H1 (cell line): ENCODE data around the gene HSD17B2.

Experiments
- EP300 ChIP-seq, 2 experiments: IDR thresholded peaks; 1 replicate in 1 of 2; 2 replicates in 1 of 2; pipeline ENCODE4 v1.6.1; 2011 to 2012; ENCODE audit warnings: low read depth in 2 of 2, low read length in 2 of 2, mild to moderate bottlenecking in 2 of 2, borderline replicate concordance in 1 of 2, inconsistent platforms in 1 of 2, moderate library complexity in 1 of 2
- EZH2 ChIP-seq: fragments of 200-600 bp; sonication (generic); IDR thresholded peaks from 2 replicates; pipeline ENCODE4 v1.7.1; 2012; ENCODE audit warnings: low read depth, mild to moderate bottlenecking, moderate library complexity, low read length, inconsistent platforms; ENCODE audit not compliant: severe bottlenecking
- GTF2F1 ChIP-seq: IDR thresholded peaks from 2 replicates; pipeline ENCODE4 v1.6.1; 2012; ENCODE audit warnings: low read depth, low read length, improper control_type of control experiment, borderline replicate concordance
- POLR2A ChIP-seq, 2 experiments: IDR thresholded peaks; 1 replicate in 1 of 2; 2 replicates in 1 of 2; pipeline ENCODE4 v1.6.1; 2011; ENCODE audit warnings: low read depth in 2 of 2, low read length in 2 of 2, mild to moderate bottlenecking in 2 of 2; ENCODE audit errors: control extremely low read depth in 1 of 2
- POLR2AphosphoS5 ChIP-seq: IDR thresholded peaks from 2 replicates; pipeline ENCODE4 v1.6.1; 2011; ENCODE audit warnings: low read depth, low read length
- TAF1 ChIP-seq: IDR thresholded peaks from 2 replicates; pipeline ENCODE4 v1.6.1; 2011; ENCODE audit warnings: mild to moderate bottlenecking, low read depth, low read length
- TCF12 ChIP-seq: IDR thresholded peaks from 2 replicates; pipeline ENCODE4 v1.6.1; 2011; ENCODE audit warnings: low read depth, mild to moderate bottlenecking, low read length
- TF ChIP-seq, protein P1 (sequence below), 3 experiments: IDR thresholded peaks; 1 replicate in 2 of 3; 2 replicates in 1 of 3; pipeline versions ENCODE4 v1.5.1 to v1.6.1; 2011; ENCODE audit warnings: low read length in 3 of 3, mild to moderate bottlenecking in 3 of 3, inconsistent platforms in 2 of 3, low read depth in 1 of 3, moderate library complexity in 1 of 3; ENCODE audit not compliant: insufficient read depth in 1 of 3; ENCODE audit errors: control extremely low read depth in 1 of 3
- TF ChIP-seq, protein P2 (sequence below): IDR thresholded peaks from 2 replicates; pipeline ENCODE4 v1.6.1; 2011; ENCODE audit warnings: low read depth, mild to moderate bottlenecking, low read length; ENCODE audit not compliant: insufficient read depth
- TF ChIP-seq, protein P3 (sequence below): IDR thresholded peaks from 2 replicates; pipeline ENCODE4 v1.6.1; 2012; ENCODE audit warnings: inconsistent platforms

DNA sequence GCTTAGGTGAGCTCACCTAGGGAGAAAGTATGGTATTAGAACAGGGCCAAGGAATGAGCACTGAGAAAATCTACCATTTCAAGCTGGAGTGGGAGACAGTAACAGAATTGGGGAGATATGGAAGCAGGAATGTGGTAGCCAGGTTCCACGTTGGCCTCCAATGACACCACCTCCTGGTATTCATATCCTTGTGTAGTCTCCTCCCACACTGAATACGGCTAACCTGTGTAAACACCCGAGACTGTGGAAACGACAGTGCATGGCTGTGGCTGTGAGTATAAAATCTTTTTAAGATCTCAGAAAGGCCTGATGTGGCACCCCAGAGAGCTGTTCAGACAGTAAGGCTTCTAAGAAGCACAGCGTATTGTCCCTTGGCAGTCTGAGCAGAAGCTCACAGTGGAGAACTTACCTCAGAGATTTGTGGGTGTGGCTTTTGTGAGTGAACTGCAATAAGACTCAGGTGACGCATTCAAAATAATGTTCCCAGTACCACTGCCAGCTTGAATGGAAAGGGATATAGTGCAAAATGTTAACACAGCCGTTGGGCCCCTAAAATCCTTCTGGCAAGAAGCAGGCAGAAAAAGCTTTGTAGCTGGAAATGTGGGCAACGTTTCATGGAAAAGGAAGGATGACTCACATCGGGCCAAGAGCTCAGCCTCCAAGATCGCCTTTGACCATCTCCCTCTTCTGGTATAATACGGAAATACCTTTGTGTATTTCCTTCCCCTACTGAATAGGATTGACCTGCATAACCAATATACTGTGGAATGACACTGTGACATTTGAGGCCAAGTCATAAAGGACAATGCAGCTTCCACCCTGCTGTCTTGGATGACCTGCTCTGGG, 38.2 kb upstream of the HSD17B2 start:
- TF ChIP-seq EP300 (IDR thresholded peaks at IDR 0.05; ENCODE audit: borderline replicate concordance in 1 of 2, low read depth in 2 of 2, low read length in 2 of 2), result no peak
- TF ChIP-seq, protein P1, sequence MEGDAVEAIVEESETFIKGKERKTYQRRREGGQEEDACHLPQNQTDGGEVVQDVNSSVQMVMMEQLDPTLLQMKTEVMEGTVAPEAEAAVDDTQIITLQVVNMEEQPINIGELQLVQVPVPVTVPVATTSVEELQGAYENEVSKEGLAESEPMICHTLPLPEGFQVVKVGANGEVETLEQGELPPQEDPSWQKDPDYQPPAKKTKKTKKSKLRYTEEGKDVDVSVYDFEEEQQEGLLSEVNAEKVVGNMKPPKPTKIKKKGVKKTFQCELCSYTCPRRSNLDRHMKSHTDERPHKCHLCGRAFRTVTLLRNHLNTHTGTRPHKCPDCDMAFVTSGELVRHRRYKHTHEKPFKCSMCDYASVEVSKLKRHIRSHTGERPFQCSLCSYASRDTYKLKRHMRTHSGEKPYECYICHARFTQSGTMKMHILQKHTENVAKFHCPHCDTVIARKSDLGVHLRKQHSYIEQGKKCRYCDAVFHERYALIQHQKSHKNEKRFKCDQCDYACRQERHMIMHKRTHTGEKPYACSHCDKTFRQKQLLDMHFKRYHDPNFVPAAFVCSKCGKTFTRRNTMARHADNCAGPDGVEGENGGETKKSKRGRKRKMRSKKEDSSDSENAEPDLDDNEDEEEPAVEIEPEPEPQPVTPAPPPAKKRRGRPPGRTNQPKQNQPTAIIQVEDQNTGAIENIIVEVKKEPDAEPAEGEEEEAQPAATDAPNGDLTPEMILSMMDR (IDR thresholded peaks at IDR 0.05; ENCODE audit: control extremely low read depth in 1 of 3, insufficient read depth in 1 of 3, low read depth in 1 of 3, low read length in 3 of 3), result peak in 2 of 3 experiments; percentile 51 to 59; a peak in 3 of 4 replicates
- TF ChIP-seq POLR2A (IDR thresholded peaks at IDR 0.05; ENCODE audit: control extremely low read depth in 1 of 2, low read depth in 2 of 2, low read length in 2 of 2), result no peak
- TF ChIP-seq TCF12, result no peak
- TF ChIP-seq, protein P2, sequence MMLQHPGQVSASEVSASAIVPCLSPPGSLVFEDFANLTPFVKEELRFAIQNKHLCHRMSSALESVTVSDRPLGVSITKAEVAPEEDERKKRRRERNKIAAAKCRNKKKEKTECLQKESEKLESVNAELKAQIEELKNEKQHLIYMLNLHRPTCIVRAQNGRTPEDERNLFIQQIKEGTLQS, result no peak
- no peak for TF ChIP-seq POLR2AphosphoS5
- no peak for TF ChIP-seq EZH2
- TF ChIP-seq GTF2F1, result no peak
- TF ChIP-seq, protein P3, sequence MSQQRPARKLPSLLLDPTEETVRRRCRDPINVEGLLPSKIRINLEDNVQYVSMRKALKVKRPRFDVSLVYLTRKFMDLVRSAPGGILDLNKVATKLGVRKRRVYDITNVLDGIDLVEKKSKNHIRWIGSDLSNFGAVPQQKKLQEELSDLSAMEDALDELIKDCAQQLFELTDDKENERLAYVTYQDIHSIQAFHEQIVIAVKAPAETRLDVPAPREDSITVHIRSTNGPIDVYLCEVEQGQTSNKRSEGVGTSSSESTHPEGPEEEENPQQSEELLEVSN, result no peak
- no peak for TF ChIP-seq TAF1
